Upper lobe of left lung (tissue), 4 donors: ENCODE results near the gene EXOSC5.

Experiments
- CTCF ChIP-seq, 6 experiments: fragments of 450-650 bp in 4 of 6; fragments of 200-600 bp in 2 of 6; sonication (generic) in 2 of 6; IDR thresholded peaks; one replicate each; pipeline ENCODE4 v1.5.1; 2016 to 2019; ENCODE audit warnings: antibody characterized with exemption in 6 of 6
- POLR2A ChIP-seq, 4 donors: fragments of 450-650 bp; IDR thresholded peaks; one replicate each; pipeline ENCODE4 v1.5.1; 2016 to 2017; ENCODE audit warnings: antibody characterized with exemption in 4 of 4, mild to moderate bottlenecking in 2 of 4
- POLR2AphosphoS5 ChIP-seq, 2 donors: sonication (generic); formaldehyde crosslinking; IDR thresholded peaks; one replicate each; pipeline ENCODE4 v1.5.1; 2017; ENCODE audit warnings: antibody characterized with exemption in 2 of 2

- TF ChIP-seq CTCF (IDR thresholded peaks at IDR 0.05) = no peak
- TF ChIP-seq POLR2A (IDR thresholded peaks at IDR 0.05) = no peak
- no peak for TF ChIP-seq POLR2AphosphoS5 (IDR thresholded peaks at IDR 0.05)
These were observed 875 bp upstream of the EXOSC5 start for GRCh38 chr19:41398050-41398418.
